ENCODE measurements around the gene EML5.
A peak's percentile ranks its signal among the peaks of the same experiment; 100 is the strongest.
"Not testable (repeated sequence)": the region's sequence is repeated elsewhere in the genome, so short reads cannot be mapped to it uniquely, and the experiment has no call there.

EML5 gene

GRCh38 chr14:88804035-88804434, 11.3 kb upstream of the EML5 start:
- no peak for DNase-seq

DNA sequence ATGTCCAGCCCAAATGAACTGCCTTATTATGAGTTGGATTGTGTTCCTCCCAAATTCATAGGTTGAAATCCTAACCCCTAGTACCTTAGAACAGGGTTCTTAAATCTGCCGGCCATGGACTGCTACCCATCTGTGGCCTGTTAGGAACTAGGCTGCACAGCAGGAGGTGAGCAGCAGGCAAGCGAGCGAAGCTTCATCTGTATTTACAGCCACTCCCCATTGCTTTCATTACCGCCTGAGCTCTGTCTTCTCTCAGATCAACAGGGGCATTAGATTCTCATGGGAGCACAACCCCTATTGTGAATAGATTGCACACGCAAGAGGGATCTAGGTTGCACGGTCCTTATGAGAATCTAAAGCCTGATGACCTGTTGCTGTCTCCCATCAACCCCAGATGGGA, 9.8 kb upstream of the EML5 start:
- DNase-seq = no peak

DNA sequence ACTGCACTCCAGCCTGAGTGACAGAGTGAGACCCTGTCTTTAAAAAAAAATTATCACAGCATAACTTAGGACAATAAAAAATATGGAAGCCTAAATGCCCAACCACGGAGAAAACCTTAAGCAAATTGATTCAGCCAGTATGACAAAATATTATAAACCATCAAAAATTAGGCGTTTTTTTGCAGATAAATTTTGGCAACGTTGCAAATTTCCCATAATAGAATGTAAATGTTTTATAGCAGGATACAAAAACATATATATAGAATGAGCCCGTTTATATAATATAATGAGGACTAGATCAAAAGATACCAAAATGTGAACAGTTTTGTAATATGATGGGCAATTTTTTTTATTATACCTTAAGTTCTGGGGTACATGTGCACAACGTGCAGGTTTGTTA, 6.8 kb upstream of the EML5 start:
- DNase-seq = no peak

GRCh38 chr14:88798156-88798555, 5.4 kb upstream of the EML5 start:
- peak in 4 of 56 donors; percentile 3 to 7 (median 6) for DNase-seq

DNA sequence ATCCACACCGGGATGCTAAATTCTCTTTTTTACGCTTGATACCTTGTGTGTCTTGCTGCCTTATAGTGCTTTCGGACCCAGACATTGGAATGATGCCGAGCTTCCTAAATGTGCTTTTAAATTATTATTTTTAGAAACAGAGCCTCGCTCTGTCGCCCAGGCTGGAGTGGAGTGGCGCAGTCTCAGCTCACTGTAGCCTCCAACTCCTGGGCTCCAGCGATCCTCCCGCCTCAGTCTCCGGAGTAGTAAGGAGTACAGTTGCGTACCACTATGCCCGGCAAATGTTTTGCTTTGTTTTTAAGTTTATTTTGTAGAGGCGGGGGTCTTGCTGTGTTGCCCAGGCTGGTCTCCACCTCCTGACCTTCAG, 489 bp upstream of the EML5 start:
- DNase-seq = peak in 6 of 56 donors; percentile 20 to 36 (median 27)

- peak in 41 of 56 donors; percentile 5 to 67 (median 38) for DNase-seq
Observed at GRCh38 chr14:88791629-88792472, 902 bp downstream of the EML5 start.

DNA sequence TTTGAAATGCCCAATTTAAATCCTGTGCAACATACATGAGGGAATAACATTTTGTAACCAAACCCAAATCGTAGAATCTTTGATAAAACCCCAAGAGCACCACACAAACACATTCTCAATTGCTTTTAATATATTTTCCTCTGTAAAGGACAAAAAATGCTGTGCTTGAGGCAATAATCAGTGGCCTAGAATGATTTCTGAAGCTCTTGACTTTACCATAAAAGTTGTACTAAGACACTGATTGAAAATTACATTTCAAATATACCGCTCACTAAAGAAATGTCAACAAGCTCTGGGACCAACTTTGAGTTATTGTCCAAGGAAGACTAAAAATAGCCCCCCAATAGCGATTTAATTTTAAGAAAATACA, 1.5 kb downstream of the EML5 start:
- no peak for DNase-seq

- DNase-seq = no peak
Observed at GRCh38 chr14:88790501-88791251, 2.1 kb downstream of the EML5 start.

DNA sequence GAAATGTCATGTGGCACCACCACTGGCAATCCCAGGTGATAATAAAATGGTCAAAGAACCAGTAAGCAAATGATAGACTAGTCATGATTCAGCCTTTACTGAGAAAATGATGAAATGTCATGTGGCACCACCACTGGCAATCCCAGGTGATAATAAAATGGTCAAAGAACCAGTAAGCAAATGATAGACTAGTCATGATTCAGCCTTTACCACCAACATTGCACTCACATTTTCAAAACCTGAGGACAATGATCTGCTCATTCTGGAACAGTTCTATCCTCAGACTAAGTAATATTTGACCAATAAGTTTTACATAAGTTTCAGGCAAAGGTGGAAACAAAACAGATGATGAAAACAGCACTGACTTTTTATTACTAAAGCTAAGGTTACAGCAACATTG, 3.2 kb downstream of the EML5 start:
- DNase-seq = not testable (repeated sequence)

DNA sequence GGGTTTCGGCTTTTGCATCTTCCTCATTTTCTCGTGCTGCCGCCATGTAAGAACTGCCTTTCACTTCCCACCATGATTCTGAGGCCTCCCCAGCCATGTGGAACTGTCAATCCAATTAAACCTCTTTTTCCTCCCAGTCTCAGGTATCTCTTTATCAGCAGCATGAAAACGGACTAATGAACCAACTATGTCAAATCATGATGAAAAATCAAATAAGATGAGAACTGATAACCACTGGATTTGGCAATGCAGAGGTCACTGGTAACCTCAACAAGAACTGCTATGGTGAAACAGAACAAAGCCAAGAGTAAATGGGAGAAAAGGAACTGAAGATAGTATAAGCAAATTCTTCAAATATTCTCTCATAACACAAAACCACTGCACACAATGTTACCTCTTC, 6.0 kb downstream of the EML5 start:
- DNase-seq = no peak

DNA sequence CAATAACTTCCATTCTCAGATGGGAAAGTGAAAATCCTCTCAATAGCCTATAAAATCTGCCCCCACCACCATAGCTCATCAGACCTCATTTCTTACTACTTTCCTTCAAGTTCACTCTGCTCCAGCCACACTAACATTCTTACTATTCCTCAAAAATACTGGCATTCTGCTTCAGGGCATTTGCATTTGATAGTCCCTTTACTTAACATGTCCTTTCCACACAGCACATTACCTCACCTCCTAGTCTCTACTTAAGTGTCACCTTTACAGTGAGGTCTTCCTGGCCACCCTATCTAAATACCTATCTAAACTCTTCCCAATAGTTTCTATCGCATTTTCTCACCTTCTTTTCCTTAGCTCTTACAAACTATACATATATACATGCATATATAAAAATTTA, 6.8 kb downstream of the EML5 start:
- no peak for DNase-seq

GRCh38 chr14:88775532-88775931, 17.2 kb downstream of the EML5 start:
- no peak for DNase-seq

- DNase-seq = no peak
Observed at GRCh38 chr14:88770736-88771135, 22.0 kb downstream of the EML5 start.

GRCh38 chr14:88765130-88765529, 27.6 kb downstream of the EML5 start:
- no peak for DNase-seq

GRCh38 chr14:88753873-88754272, 38.9 kb downstream of the EML5 start:
- DNase-seq = no peak

DNA sequence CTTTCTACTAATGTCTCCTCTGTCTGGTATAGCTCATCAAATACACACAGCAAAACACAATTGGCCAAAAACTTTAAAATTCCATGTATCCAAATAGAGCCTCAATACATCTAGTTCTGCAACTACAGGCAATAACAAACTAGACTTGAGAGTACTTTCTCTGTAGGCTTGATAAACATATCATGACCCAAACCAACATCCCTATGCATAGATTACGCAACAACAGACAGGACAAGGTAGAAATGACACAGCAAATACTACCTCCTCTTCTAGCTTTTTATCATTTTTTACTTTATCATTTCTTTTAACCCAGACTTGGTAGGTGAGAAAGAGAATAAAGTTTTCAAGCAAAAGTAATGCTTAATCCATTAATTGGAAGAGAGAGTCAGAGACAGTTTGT, 41.8 kb downstream of the EML5 start:
- no peak for DNase-seq

GRCh38 chr14:88750413-88750812, 42.3 kb downstream of the EML5 start:
- no peak for DNase-seq

GRCh38 chr14:88749139-88749538, 43.6 kb downstream of the EML5 start:
- DNase-seq = no peak

DNA sequence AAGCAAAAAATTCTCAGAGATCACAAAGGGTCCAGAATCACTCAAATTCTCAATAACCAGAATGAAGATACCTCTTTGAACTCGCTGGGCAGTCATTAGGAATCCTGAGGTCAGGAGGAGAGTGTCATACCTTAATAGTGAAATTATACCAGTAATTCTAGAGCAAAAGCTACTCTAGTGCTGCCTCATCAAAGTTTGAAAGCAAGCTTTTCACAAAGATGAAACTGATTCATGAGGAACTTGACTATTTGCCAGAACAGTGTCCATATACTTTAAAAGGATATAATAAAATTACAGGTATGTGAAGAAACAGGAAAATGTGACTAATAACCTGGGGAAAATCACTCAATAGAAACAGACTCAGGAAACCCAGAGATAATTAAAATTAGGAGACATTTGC, 44.5 kb downstream of the EML5 start:
- no peak for DNase-seq

DNA sequence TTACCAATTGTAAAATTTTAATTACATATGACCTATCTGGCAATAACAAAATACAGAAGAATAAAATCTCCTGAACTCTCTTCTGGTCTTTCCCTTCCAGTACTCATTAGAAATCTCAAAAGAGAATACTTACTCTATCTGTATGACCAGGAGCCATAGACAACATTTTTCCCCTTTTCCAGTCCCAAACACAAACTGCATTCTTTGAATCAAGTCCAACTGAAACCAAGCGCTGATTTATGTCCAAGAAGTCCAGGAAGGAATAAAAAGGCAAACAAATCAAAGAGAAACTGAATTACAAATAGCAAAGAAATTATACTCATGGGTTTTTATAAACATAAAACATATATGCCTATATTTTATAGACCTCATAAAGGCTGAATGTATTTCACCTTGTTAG, 46.7 kb downstream of the EML5 start:
- DNase-seq = no peak

DNA sequence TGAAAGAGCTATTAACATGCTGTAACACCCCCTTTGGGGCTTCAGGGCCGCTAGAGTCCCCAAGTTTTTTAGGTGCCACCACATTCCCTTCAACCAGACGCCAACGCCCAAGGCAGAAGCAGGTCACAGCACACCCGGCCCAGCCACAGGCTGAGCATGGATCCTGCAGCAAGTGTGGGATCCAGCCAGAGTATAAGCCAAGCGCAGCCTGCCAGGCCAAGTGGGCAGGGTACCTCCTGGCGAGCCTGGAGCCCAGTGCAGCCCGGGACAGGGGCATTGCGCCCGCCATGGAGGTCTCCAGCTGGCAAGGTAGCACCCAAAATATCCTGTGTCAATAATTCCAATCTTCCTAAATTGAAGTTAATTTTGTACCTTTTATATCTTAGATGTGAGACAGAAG, 55.5 kb downstream of the EML5 start:
- DNase-seq = no peak

DNA sequence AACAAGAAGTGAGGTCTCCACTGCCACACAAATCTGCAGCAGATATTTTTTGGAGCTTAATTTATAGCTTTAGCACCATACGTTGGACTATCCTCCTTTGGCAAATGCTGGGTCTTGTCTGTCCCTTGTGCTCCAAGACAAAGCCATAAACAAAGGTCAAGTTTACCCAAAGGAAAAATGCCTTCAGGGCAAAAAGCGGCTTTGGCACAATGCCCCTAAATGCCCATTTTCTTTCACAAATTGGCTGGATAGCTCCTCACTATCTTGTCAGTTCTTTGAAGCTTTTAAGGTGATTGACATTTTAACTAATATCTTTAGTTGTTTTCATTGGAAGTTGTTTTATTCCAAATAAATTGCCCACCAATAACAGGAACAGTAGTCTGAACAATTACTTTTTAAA, 59.6 kb downstream of the EML5 start:
- no peak for DNase-seq

DNA sequence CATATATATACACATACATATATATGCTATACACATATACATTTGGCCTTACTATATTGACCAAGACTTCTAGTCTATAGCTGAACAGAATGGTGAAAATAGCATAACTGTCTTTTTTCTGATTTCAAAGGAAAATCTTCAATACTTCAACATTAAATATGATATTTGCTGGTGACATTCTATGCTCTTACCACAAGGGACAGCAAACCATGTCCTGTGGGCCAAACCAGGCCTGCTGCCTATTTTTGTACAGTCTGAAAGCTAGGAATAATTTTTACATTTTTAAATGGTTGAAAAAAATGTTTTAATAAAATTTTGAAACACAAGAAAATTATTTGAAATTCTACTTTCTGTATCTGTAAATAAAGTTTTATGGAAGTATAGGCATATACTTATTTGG, 63.6 kb downstream of the EML5 start:
- DNase-seq = no peak

All from nucleus accumbens (tissue), 56 donors.